Erythroblast (primary cell): ENCODE data around the gene SYNDIG1L.

Experiments used
- GATA1 ChIP-seq: IDR thresholded peaks from 2 replicates; pipeline ENCODE4 v1.6.1; 2011; ENCODE audit warnings: low read depth, mild to moderate bottlenecking, control low read depth, low read length, moderate library complexity
- POLR2A ChIP-seq: IDR thresholded peaks from 2 replicates; pipeline ENCODE4 v1.6.1; 2011; ENCODE audit warnings: mild to moderate bottlenecking, low read length

- TF ChIP-seq POLR2A (no peak), GATA1 (no peak)
Measured at GRCh38 chr14:74424606-74425005, 1.4 kb downstream of the SYNDIG1L start.
